ENCODE data around the gene PITHD1.

GRCh38 chr1:23836037-23836436 lies 57.8 kb downstream of the PITHD1 start:
- TF ChIP-seq CTCF (IDR thresholded peaks at IDR 0.05) (no peak), EZH2 (IDR thresholded peaks at IDR 0.05) (no peak)

Measured in neural progenitor cell (in vitro differentiated cells).